Activated CD8-positive, alpha-beta memory T cell treated with anti-CD3 and anti-CD28 coated beads, Interleukin-2, amount 50 U/mL, for 1 hour (primary cell): Measurements from ENCODE around the gene ABCB9.
"Not testable (repeated sequence)": the region's sequence is repeated elsewhere in the genome, so short reads cannot be mapped to it uniquely, and the experiment has no call there.

ENCODE experiments used
- DNase-seq: peaks from one replicate; pipeline ENCODE4 v3.0.0-alpha.2; 2020; ENCODE audit errors: extremely low read depth

The ABCB9 gene

DNA sequence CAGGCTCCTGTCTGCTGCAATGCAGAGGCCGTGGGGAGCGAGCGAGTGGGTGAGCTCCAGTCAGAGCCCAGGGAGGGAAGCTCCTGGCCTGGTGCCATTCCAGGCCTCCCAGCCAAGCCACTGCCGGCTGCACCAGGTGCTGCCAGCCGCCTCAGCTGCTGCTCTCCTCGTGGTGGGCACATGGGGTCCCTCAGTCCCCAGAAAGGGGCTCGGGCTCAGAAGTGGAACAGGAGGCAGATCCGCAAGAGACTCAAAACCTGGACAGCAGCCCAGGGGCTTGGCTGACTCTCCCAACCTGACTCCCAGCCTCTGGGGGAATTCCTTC, 2.4 kb downstream of the ABCB9 start:
- no peak for DNase-seq

GRCh38 chr12:122961531-122962329, 4.5 kb downstream of the ABCB9 start:
- no peak for DNase-seq

DNA sequence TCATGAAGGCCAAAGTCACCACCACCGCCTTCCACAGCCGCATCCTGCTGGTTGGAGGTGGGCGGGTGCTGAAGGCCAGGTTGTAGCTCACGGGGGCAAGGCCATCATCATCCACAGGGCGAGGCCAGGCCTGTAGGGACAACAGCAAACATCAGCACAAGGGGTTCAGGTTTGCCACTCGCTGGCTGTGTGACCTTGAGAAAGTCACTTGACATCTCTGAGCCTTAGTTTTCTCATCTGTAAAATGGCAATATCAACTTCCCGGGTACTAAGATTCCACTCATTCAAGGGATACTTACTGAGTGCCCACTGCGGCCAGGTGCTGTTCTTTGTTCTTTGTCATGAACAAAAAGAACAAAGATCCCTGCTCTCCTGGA, 6.1 kb downstream of the ABCB9 start:
- no peak for DNase-seq

DNA sequence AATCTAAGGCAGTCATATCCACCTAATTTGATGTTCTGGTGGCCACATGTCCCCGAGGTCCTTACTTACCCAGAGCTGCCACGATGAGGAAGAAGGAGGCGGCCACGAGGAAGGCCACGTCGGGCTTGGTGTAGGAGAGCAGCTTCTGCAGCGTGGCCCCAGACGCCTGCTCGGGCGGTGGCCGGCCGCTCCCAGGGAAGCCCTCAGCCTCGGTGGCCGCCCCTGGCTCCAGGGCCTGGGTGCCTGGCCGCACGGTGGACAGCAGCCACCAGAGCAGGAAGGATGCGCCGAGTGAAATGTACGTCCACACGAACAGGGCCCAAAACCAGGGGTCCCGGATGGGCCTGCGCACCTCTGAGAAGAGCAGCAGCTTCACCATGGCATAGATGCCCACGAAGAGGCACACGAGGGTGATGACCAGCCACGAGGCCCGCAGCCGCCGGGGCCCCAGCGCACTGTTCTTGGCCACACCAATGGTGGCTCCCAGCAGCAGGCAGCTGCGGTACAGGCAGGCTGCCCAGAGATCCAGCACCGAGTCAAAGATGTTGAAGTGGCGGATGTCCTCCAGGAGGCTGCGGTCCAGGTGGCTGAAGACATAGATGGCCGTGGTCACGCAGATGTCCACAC, 6.6 kb downstream of the ABCB9 start:
- no peak for DNase-seq

DNA sequence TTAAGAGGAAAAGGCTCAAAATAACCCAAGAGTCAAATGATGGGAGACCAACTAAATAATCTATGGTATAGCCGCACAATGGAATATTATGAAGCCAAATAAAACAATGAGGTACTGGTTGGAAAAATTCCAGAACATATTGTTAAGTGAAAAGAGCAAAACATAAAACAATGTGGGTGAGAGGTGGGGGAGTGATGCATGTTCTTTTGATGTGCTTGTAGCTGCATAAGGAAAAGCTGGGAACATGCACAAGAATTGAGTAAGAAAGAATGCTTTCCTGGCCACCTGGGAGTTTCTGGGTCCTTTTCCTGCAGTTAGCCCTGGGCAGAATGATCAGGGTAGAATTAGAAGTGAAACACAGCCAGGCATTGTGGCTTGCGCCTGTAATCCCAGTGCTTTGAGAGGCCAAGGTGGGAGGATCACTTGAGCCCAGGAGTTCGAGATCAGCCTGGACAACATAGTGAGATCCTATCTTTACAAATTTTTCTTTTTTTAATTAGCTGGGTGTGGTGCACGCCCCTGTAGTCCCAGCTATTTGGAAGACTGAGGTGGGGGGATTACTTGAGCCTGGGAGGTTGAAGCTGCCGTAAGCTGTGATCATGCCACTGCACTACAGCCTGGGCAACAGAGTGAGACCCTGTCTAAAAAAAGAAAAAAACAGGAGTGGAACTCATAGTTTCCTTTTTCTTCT, 7.9 kb downstream of the ABCB9 start:
- no peak for DNase-seq

GRCh38 chr12:122956035-122956434, 10.2 kb downstream of the ABCB9 start:
- no peak for DNase-seq

DNA sequence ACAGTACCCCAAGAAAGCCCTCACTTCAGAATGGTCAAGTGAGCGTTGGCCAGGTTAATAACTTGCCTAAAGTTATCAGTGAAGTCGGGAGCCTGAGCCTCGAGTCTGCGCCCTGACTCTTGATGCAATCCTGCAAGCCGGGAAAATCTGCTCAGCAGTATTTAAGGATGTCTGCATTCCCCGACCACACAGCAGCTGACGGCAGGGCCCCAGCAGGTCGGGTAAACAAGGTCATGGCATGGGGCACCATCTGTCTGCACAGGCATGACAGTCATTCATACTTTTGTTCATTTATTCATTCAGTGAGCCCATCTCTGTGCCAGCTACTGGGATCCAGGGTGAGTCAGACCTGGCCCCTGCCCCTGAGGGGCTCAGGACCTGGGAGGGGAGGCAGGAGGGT, 11.1 kb downstream of the ABCB9 start:
- no peak for DNase-seq

- DNase-seq = peak; percentile 38
Measured at GRCh38 chr12:122951979-122952892, 14.0 kb downstream of the ABCB9 start.

- DNase-seq = no peak
Measured at GRCh38 chr12:122951406-122951805, 14.9 kb downstream of the ABCB9 start.

GRCh38 chr12:122949816-122950675, 16.2 kb downstream of the ABCB9 start:
- DNase-seq = no peak

GRCh38 chr12:122949405-122949804, 16.9 kb downstream of the ABCB9 start:
- no peak for DNase-seq

- no peak for DNase-seq
Measured at GRCh38 chr12:122948605-122949004, 17.7 kb downstream of the ABCB9 start.

DNA sequence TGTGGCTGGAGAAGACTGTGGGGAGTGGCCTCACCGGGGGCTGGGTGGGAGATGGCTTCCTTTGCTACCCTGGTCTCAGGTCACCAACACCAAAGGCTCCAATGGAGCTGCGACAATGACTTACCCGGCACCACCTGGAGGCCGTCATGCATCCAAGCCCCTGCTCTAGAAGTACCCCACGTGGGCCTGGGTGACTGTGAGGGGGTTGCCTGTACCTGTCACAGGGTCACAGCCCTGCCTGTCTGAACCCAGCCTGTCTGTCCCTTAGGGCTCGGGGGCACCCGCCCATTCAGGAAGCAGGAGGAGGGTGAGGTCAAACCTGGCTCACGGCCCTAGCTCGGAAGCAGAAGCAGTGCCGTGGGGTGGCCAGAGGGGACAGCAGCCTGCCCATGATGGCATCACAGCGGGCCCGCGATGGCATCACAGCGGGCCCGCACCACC, 18.9 kb downstream of the ABCB9 start:
- DNase-seq = no peak

DNA sequence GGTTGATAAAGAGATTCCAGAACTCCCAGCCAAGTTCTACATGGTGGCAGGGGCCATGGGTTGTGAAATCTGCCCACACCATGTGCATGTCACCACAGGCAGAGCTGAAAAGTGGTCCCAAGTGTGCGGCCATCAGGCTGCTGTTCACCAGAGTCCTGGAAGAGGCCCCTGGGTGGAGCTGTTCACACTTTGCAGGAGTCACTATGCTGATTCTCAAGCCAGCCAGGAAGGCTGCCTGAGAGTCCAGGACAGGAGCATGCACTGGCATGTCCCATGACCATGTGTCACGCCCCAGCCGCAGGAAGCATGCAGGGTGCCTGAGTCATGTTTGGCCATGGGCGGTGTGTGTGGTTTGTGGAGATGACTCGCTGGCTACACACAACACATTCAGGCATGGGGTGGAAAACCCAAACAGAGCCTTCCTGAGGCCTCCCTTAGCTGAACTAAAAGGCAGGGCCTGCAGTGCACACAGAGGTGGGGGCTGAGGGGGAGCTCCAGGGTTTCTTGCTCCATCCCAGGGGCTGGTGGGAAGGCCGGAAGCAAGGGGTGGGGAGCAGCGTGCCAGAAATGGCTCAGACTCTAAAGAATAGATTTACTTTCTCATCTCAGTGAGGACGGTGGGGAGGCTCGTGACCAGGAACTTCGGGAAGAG, 19.4 kb downstream of the ABCB9 start:
- DNase-seq = peak; percentile 21

DNA sequence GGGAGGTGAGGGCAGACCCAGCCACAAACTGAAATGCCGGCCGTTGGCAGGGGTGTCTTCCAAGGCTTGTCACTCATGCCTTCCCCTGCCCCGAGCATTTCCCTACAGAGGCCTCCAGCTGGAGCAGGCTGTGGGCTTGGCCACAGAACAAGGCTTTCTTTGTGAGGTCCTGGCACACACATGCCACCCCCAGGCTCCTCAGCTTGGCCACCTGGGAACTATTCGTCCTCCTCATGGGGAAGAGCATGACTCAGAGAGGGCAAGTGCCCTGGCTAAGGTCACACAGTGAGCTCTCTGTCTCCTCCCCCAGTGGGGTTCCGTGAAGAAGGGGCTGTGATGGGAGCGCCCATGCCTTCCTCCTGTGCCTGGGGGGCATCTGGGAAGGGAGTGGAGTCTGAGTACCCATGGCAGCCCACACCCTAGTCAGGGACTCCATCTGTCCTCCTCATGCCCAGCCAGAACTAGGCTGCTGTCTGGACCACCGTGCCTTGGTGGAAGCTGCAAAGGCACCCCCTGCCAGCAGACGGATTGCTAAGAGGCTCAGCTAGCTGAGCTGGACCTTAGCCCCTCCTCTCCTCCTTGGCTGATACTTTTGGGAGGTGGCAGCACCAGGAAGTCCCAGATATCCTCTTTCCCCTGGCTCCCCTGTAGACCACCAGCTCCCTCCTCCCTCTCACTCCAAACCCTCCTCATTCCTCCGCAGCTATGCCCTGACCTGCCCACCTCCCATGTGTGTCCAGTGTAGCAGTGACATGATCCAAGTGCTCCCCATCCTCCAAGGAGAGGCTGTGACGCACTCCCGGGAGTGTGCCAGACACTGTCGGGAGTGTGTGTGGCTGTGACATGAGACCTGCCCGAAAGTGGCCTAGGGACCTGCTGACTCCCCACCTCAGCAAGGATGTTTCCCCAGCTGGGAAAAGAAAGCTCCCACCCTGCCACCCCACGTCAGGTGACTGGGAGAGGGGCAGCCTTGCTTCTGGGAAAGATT, 21.4 kb downstream of the ABCB9 start:
- no peak for DNase-seq

- no peak for DNase-seq
Measured at GRCh38 chr12:122943196-122943595, 23.1 kb downstream of the ABCB9 start.

GRCh38 chr12:122942637-122943036, 23.6 kb downstream of the ABCB9 start:
- no peak for DNase-seq

- DNase-seq = not testable (repeated sequence)
Measured at GRCh38 chr12:122941351-122941750, 24.9 kb downstream of the ABCB9 start.

GRCh38 chr12:122939125-122939524, 27.1 kb downstream of the ABCB9 start:
- no peak for DNase-seq
